Neural cell (in vitro differentiated cells): ENCODE data around the gene PTPRN2.

Source experiments
- EP300 ChIP-seq: fragments of 450-650 bp; conservative IDR thresholded peaks from 2 replicates; pipeline ENCODE4 v1.6.1; 2014; ENCODE audit warnings: antibody characterized with exemption, mild to moderate bottlenecking, moderate library complexity; ENCODE audit not compliant: poor library complexity, severe bottlenecking
- EZH2 ChIP-seq: fragments of 200-600, 300-800 bp; shearing (Covaris generic), sonication (generic); IDR thresholded peaks from 2 replicates; pipeline ENCODE4 v1.6.1; 2014; ENCODE audit warnings: antibody characterized with exemption, low read length, borderline replicate concordance, mild to moderate bottlenecking; ENCODE audit not compliant: insufficient read depth, poor library complexity, severe bottlenecking
- MXI1 ChIP-seq: fragments of 450-650 bp; conservative IDR thresholded peaks from 2 replicates; pipeline ENCODE4 v1.6.1; 2014; ENCODE audit warnings: antibody characterized with exemption, mild to moderate bottlenecking; ENCODE audit not compliant: poor library complexity, severe bottlenecking
- POLR2AphosphoS5 ChIP-seq: IDR thresholded peaks from 2 replicates; pipeline ENCODE4 v1.6.1; 2012
- TAF1 ChIP-seq: IDR thresholded peaks from 2 replicates; pipeline ENCODE4 v1.6.1; 2012; ENCODE audit warnings: low read depth
- TF ChIP-seq, protein P1 (sequence below): fragments of 450-650 bp; IDR thresholded peaks from 2 replicates; pipeline ENCODE4 v1.5.1; 2014; ENCODE audit warnings: antibody characterized with exemption, mild to moderate bottlenecking, moderate library complexity; ENCODE audit not compliant: poor library complexity, severe bottlenecking
- TF ChIP-seq, protein P2 (sequence below): IDR thresholded peaks from 2 replicates; pipeline ENCODE4 v1.6.1; 2012; ENCODE audit warnings: borderline replicate concordance

DNA sequence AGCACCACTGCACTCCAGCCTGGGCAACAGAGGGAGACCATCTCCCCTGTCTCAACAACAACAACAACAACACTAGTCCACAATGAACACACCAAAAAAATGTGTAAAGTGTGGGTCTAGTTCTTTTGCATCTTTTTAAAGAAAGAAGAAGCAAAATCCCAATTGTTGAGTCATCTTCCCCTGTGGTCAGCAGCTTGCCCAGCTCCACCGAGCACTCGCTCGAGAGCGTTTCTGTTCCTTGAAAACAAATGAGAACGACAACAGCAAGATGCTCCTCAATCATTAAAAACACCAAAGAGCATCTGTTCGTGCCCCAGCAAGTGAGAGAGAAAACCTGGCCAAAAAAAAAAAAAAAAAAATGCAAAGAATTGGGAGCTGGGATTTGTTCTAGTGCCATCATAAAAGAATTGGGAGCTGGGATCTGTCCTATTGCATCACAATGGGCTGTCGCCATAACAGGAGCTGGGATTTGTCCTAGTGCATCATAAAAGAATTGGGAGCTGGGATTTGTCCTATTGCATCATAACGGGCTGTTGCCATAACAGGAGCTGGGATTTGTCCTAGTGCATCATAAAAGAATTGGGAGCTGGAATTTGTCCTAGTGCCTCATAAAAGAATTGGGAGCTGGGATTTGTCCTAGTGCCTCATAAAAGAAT is 118.1 kb downstream of the PTPRN2 start:
- TF ChIP-seq, protein P1, sequence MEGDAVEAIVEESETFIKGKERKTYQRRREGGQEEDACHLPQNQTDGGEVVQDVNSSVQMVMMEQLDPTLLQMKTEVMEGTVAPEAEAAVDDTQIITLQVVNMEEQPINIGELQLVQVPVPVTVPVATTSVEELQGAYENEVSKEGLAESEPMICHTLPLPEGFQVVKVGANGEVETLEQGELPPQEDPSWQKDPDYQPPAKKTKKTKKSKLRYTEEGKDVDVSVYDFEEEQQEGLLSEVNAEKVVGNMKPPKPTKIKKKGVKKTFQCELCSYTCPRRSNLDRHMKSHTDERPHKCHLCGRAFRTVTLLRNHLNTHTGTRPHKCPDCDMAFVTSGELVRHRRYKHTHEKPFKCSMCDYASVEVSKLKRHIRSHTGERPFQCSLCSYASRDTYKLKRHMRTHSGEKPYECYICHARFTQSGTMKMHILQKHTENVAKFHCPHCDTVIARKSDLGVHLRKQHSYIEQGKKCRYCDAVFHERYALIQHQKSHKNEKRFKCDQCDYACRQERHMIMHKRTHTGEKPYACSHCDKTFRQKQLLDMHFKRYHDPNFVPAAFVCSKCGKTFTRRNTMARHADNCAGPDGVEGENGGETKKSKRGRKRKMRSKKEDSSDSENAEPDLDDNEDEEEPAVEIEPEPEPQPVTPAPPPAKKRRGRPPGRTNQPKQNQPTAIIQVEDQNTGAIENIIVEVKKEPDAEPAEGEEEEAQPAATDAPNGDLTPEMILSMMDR, result no peak
- TF ChIP-seq, protein P2, sequence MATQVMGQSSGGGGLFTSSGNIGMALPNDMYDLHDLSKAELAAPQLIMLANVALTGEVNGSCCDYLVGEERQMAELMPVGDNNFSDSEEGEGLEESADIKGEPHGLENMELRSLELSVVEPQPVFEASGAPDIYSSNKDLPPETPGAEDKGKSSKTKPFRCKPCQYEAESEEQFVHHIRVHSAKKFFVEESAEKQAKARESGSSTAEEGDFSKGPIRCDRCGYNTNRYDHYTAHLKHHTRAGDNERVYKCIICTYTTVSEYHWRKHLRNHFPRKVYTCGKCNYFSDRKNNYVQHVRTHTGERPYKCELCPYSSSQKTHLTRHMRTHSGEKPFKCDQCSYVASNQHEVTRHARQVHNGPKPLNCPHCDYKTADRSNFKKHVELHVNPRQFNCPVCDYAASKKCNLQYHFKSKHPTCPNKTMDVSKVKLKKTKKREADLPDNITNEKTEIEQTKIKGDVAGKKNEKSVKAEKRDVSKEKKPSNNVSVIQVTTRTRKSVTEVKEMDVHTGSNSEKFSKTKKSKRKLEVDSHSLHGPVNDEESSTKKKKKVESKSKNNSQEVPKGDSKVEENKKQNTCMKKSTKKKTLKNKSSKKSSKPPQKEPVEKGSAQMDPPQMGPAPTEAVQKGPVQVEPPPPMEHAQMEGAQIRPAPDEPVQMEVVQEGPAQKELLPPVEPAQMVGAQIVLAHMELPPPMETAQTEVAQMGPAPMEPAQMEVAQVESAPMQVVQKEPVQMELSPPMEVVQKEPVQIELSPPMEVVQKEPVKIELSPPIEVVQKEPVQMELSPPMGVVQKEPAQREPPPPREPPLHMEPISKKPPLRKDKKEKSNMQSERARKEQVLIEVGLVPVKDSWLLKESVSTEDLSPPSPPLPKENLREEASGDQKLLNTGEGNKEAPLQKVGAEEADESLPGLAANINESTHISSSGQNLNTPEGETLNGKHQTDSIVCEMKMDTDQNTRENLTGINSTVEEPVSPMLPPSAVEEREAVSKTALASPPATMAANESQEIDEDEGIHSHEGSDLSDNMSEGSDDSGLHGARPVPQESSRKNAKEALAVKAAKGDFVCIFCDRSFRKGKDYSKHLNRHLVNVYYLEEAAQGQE, result no peak
- no peak for TF ChIP-seq POLR2AphosphoS5
- no peak for TF ChIP-seq EP300
- no peak for TF ChIP-seq EZH2
- no peak for TF ChIP-seq TAF1
- TF ChIP-seq MXI1, result no peak
